Testis (tissue), 3 donors: ENCODE results near the gene TCEANC. TPM values are rescaled to one million over a fixed set of nuclear protein-coding genes. Genes with fewer than 3 reads are reported as not detected.

Source experiments
- DNase-seq: peaks from one replicate; pipeline ENCODE4 v3.0.0-alpha.2; 2019
- H3K27ac ChIP-seq, 2 donors: fragments of 200-600 bp; sonication (generic); one replicate each; pipeline ENCODE4 v1.5.1; 2019
- H3K27me3 ChIP-seq: fragments of 200-600 bp; sonication (generic); one replicate; pipeline ENCODE4 v1.5.1; 2019
- H3K36me3 ChIP-seq: fragments of 200-600 bp; sonication (generic); one replicate; pipeline ENCODE4 v1.5.1; 2017; ENCODE audit warnings: low read depth; ENCODE audit errors: missing control alignments
- H3K4me1 ChIP-seq: fragments of 200-600 bp; sonication (generic); one replicate; pipeline ENCODE4 v1.5.1; 2019
- H3K4me3 ChIP-seq, 2 donors: fragments of 200-600 bp; sonication (generic); one replicate each; pipeline ENCODE4 v1.5.1; 2017 to 2019
- H3K9me3 ChIP-seq: fragments of 200-600 bp; sonication (generic); one replicate; pipeline ENCODE4 v1.5.1; 2017
- CTCF ChIP-seq, 3 experiments: fragments of 450-650 bp in 2 of 3; fragments of 200-600 bp in 1 of 3; sonication (generic) in 1 of 3; IDR thresholded peaks; one replicate each; pipeline ENCODE4 v1.5.1; 2016 to 2019; ENCODE audit warnings: antibody characterized with exemption in 3 of 3, mild to moderate bottlenecking in 2 of 3, moderate library complexity in 1 of 3
- POLR2A ChIP-seq: fragments of 450-650 bp; IDR thresholded peaks from one replicate; pipeline ENCODE4 v1.6.1; 2017; ENCODE audit warnings: antibody characterized with exemption, mild to moderate bottlenecking, moderate library complexity
- WGBS, 2 donors: methylation state at CpG; one replicate each; pipeline ENCODE4 v1.1.5; 2018; 5-methylcytosine and 5-hydroxymethylcytosine counted together
- intact Hi-C: fragments of 100-400 bp; cut with DNase I; formaldehyde crosslinking; loops from one replicate; pipeline ENCODE4 v1.15.1; 2023; ENCODE audit warnings: low total_unique reads
- polyA plus RNA-seq: library from polyadenylated mRNA; stranded (reverse); fragments of 350-450 nt; fragmentation: Illumina TruSeq; extraction: RNeasy Lipid Tissue Mini Kit (QIAGEN cat#74804); gene quantifications from one replicate; pipeline ENCODE4 v1.2.3, GENCODE V29; 2014; ENCODE audit warnings: low read depth, low replicate concordance; ENCODE audit not compliant: insufficient read depth
- total RNA-seq, 2 donors: library from RNA; depleted of rRNA; stranded (reverse); fragments of >200 nt; gene quantifications; one replicate each; pipeline ENCODE4 v1.2.3, GENCODE V29; 2016

TCEANC gene
- total and polyA plus RNA-seq, 3 donors from 2014 or later, result 2.1 to 5.6 (median 4.8) TPM

- Histone ChIP-seq H3K27ac (no peak overlapping the region), H3K9me3 (no peaks in the 10 kb centered on the region), H3K4me1 (no peaks in the 10 kb centered on the region), H3K4me3 (no peak overlapping the region), H3K27me3 (no peaks in the 10 kb centered on the region), H3K36me3 (no peaks in the 10 kb centered on the region)
- intact Hi-C loops, result loop anchor here (10.0 kb wide), 1 partner anchor 135 kb away; no protein-coding TSS in a partner anchor
- TF ChIP-seq CTCF (IDR thresholded peaks at IDR 0.05) (no peak), POLR2A (no peak)
- WGBS, 2 donors, result 59 to 71% methylated on average over 4 to 5 of the region's 5 CpGs
- no peak for DNase-seq
Observed at GRCh38 chrX:13649838-13650237, 3.1 kb upstream of the TCEANC start.

- no peaks in the 10 kb centered on the region for H3K36me3 ChIP-seq
- WGBS, 2 donors, result 100% methylated on average over 1 of the region's 1 CpG
- no peaks in the 10 kb centered on the region for H3K4me1 ChIP-seq
- H3K27ac ChIP-seq, result no peak overlapping the region
- no peak for DNase-seq
- intact Hi-C loops, result no loop called here
- TF ChIP-seq POLR2A (no peak), CTCF (IDR thresholded peaks at IDR 0.05) (no peak)
- H3K4me3 ChIP-seq, result no peak overlapping the region
- H3K9me3 ChIP-seq, result no peaks in the 10 kb centered on the region
- H3K27me3 ChIP-seq, result no peaks in the 10 kb centered on the region
Observed at GRCh38 chrX:13650318-13650717, 2.6 kb upstream of the TCEANC start.

GRCh38 chrX:13651150-13651549 is 1.8 kb upstream of the TCEANC start:
- H3K27me3 ChIP-seq, result no peaks in the 10 kb centered on the region
- TF ChIP-seq POLR2A (no peak), CTCF (IDR thresholded peaks at IDR 0.05) (no peak)
- DNase-seq, result no peak
- no peak overlapping the region for H3K4me3 ChIP-seq
- H3K9me3 ChIP-seq, result no peaks in the 10 kb centered on the region
- H3K4me1 ChIP-seq, result no peaks in the 10 kb centered on the region
- no peak overlapping the region for H3K27ac ChIP-seq
- no peaks in the 10 kb centered on the region for H3K36me3 ChIP-seq
- 56 to 58% methylated on average over 3 of the region's 3 CpGs for WGBS, 2 donors
- intact Hi-C loops, result no loop called here

DNA sequence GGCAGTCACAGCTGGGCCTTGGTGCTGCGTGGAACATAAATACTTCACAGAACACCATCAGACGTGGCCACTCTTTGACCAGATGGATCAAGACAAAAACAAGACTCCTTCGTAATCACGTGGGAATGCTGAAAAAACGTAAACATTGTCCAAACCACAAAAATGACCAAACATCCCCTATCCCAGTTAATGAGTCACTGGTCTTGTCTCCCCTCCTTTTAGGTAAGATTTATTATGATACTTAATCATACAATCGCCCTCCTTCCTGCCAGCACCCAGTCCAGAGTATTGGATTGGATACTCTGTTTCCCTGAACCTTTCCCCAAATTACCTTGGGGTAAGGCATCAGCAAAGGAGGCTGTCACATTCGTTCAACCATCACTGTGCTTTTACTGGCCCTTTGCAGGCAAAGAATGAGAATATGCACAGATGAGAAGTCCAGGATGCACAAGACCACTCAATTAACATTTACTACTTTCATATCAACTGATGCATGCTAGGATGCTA is 601 bp upstream of the TCEANC start:
- Histone ChIP-seq H3K4me1 (no peaks in the 10 kb centered on the region), H3K27ac (peak overlapping the region in 1 of 2 donors; percentile 66), H3K36me3 (no peaks in the 10 kb centered on the region), H3K4me3 (peak overlapping the region; percentile 57 to 76), H3K9me3 (no peaks in the 10 kb centered on the region), H3K27me3 (no peaks in the 10 kb centered on the region)
- no peak for DNase-seq
- intact Hi-C loops, result no loop called here
- WGBS, 2 donors, result 25 to 32% methylated on average over 7 of the region's 7 CpGs
- TF ChIP-seq POLR2A, result no peak
- no peak for TF ChIP-seq CTCF (IDR thresholded peaks at IDR 0.05)

- no peak overlapping the region for H3K4me3 ChIP-seq
- DNase-seq, result no peak
- no peaks in the 10 kb centered on the region for H3K27me3 ChIP-seq
- H3K36me3 ChIP-seq, result no peaks in the 10 kb centered on the region
- H3K4me1 ChIP-seq, result no peaks in the 10 kb centered on the region
- H3K27ac ChIP-seq, result no peak overlapping the region
- intact Hi-C loops, result no loop called here
- TF ChIP-seq POLR2A (no peak), CTCF (IDR thresholded peaks at IDR 0.05) (no peak)
- H3K9me3 ChIP-seq, result no peaks in the 10 kb centered on the region
Observed at GRCh38 chrX:13654116-13654515, 1.2 kb downstream of the TCEANC start.
